ENCODE results near the gene SLC66A2.

Gene SLC66A2

GRCh38 chr18:79949697-79950487, 1.6 kb downstream of the SLC66A2 start:
- no peak for DNase-seq

GRCh38 chr18:79948719-79949411, 2.6 kb downstream of the SLC66A2 start:
- no peak for DNase-seq

GRCh38 chr18:79947881-79948610, 3.4 kb downstream of the SLC66A2 start:
- no peak for DNase-seq

GRCh38 chr18:79947054-79947755, 4.2 kb downstream of the SLC66A2 start:
- no peak for DNase-seq

GRCh38 chr18:79945118-79946042, 6.1 kb downstream of the SLC66A2 start:
- peak; percentile 50 for DNase-seq

- DNase-seq: no peak
Measured at GRCh38 chr18:79944746-79945117, 6.7 kb downstream of the SLC66A2 start.

- no peak for DNase-seq
Measured at GRCh38 chr18:79944126-79944731, 7.2 kb downstream of the SLC66A2 start.

- no peak for DNase-seq
Measured at GRCh38 chr18:79943608-79944125, 7.8 kb downstream of the SLC66A2 start.

GRCh38 chr18:79942786-79943607, 8.5 kb downstream of the SLC66A2 start:
- no peak for DNase-seq

GRCh38 chr18:79942211-79942610, 9.2 kb downstream of the SLC66A2 start:
- DNase-seq: no peak

- DNase-seq: no peak
Measured at GRCh38 chr18:79941473-79942119, 9.9 kb downstream of the SLC66A2 start.

GRCh38 chr18:79940814-79941472, 10.5 kb downstream of the SLC66A2 start:
- no peak for DNase-seq

- DNase-seq: no peak
Measured at GRCh38 chr18:79940126-79940813, 11.2 kb downstream of the SLC66A2 start.

- DNase-seq: no peak
Measured at GRCh38 chr18:79939096-79939495, 12.4 kb downstream of the SLC66A2 start.

GRCh38 chr18:79938196-79938595, 13.3 kb downstream of the SLC66A2 start:
- no peak for DNase-seq

- DNase-seq: no peak
Measured at GRCh38 chr18:79937103-79937860, 14.2 kb downstream of the SLC66A2 start.

GRCh38 chr18:79936641-79937040, 14.8 kb downstream of the SLC66A2 start:
- DNase-seq: no peak

GRCh38 chr18:79935925-79936324, 15.5 kb downstream of the SLC66A2 start:
- no peak for DNase-seq

Measured in NCI-H2107 (cell line).